ENCODE data around the gene FNBP1L.

FNBP1L gene

DNA sequence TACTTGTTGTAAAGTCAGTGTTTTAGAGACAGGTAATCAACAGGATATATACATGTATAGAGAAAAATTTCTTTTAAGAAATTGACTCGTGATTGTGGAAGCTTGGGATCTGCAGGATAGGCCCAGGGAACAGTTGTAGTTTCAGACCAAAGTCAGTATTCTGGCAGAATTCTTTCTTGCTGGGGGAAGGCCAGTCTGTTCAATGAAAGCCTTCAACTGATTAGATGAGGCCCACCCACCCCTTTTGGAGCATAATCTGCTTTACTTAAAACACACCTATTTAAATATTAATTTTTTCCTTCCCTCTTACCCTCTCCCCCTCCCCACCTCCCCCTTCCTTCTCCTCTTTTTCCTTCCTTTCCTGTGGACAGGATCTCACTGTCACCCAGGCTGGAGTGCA lies 48.0 kb downstream of the FNBP1L start:
- DNase-seq: no peak

DNA sequence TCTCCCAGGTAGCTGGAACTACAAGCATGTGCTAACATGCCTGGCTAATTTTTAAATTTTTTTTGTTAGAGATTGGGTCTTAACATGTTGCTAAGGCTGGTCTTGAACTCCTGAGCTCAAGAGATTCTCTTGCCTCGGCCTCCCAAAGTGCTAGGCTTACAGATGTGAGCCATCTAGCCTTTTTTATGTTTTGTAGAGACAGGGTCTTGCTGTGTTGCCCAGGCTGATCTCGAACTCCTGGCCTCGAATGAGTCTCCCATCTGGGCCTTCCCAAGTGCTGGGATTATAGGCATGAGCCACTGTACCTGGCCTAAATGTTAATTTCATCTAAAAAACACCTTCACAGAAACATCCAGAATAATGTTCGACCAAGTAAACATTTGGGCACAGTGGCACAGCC lies 48.6 kb downstream of the FNBP1L start:
- no peak for DNase-seq

DNA sequence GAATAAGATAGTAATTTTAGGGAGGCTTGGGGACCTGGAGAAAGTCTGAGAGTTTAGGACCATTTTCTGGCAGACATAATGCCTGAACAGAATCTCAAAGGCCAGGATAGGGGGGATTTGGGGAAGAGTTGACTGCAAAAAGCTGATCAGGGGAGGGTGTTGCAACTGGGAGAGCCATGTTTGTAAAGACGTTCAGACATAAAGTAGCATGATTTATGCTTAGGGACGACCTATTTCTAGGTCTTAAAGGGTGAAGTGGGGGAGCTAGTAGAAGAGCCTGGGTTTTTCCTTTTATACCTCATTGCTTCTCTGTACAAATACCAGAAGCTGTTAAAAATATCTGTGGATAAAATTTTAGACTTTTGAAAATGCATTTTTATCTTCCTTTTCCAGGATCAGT lies 51.2 kb downstream of the FNBP1L start:
- DNase-seq: no peak

DNA sequence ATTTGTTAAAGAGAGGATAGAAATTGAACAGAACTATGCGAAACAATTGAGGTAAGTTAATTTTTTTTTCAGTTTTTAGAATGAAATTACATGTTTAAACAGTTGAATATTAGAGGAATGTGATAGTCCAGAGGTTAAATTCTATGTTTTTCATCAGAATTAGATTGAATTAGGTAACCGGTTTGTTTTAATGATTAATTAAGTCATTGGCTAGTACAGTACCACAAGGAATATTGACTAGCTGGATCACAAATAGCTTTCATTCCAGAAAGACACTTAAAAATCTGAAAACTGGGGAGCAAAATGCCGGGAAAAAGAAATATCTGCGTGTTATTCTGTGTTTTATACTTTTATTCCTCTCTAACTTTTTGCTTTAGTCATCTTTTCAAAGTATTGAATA lies 51.6 kb downstream of the FNBP1L start:
- no peak for DNase-seq

DNA sequence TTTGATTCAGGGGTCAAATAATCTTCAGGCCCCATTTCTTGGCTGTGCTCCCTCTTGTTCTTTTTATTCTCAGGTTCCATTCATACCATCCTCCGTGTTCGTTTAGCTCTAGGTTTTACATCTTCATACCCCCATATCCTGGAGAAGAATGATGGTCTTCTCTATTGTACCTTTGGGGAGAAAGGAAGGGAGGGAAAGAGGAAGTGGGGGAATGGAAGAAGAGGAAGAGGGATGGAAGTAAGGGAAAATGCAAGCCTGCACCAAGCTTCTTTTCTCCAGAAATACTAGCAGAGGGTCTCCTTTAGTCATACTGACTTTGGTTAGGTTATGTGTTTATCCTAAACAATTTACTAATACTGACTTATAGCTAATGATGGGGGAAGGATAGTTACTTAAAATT lies 52.4 kb downstream of the FNBP1L start:
- DNase-seq: no peak

DNA sequence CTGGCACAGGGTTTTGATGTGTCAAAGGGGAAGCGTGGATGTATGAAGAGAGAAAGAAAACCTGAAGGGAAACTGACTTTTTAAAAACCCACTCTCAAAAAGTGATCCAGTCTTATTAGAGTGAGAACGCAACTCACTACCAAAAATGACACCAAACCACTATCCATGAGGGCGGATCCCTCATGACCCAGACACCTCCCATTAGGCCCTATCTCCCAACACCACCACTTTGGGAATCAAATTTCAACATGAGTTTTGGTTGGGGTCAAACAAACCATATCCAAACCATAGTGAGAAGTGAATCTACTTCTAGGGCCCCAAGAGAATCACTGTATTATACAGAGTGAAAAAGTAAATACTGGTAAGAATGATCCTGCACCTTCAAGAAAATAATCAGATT lies 53.5 kb downstream of the FNBP1L start:
- DNase-seq: no peak

DNA sequence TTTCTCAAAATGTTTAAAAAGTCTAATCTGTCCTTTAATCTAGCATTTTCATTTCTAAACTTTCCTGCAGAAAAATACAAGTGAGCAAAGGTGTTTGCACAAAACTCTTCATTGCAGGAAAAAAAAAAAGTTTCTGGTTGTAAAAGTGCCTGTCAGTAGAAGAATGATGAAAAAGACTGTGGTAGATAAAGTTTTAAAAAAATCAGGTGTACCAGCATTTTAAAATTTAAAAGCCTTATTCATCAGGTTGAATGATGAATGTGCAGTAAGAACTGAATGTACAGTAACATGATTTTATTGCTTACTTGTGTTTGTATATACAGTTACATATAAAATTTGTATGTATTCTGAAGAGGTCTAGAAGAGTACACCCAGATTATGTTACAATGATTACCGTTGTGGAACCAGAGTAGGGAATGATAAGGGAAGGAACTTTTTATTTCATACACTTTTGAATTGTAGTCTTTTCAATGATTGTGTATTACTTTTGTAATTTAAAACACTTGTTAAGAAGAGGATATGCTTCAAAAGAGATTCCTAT lies 54.0 kb downstream of the FNBP1L start:
- no peak for DNase-seq

DNA sequence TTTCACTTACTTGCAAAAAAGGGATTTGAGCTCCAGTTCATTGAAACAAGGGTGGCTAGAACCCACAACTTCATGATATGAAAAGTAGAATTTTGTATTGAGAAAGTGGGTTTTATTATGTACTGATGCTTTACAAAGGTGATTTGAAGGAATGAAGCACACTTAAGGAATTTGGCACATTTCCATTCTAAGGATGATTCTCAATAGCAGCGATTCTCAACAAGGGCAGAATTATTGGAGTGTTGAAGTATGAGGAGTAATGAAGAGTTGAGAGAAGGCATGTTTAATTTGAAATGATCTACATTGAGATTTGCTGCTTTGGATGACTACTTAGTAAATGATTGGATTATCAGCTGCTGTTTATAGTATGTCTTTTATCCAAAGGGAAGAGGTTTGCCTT lies 54.7 kb downstream of the FNBP1L start:
- DNase-seq: no peak

DNA sequence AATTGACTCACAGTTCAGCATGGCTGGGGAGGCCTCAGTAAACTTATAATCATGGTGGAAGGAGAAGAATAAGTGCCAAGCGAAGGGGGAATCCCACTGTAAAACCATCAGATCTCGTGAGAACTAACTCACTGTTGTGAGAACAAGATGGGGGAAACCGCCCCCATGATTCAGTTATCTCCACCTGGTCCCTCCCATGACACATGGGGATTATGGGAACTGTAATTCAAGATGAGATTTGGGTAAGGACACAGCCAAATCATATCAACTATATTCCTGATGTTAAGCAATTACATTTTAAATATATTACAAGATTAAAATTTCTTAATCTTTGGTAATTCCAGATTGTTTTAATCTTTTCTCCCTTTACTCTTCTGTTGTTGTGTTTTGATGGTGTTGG lies 55.2 kb downstream of the FNBP1L start:
- DNase-seq: no peak

DNA sequence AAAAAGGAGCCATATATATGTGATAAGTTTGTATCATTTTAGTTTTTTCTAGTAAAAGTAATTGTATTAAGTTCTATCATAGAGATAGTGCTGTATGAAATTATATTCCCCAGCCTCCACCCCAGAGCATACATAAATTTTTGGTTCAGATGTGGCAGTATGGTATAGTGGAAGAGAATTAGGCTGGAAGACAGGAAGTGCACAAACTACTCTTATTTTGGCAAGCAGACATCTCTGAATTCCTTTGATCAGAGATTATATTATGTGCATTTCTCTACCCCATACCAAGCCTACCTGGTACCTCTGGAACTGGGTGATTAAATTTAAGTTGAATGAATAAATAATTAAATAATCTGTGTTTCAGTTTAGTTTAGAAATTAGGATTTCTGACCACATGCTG lies 55.9 kb downstream of the FNBP1L start:
- DNase-seq: no peak

DNA sequence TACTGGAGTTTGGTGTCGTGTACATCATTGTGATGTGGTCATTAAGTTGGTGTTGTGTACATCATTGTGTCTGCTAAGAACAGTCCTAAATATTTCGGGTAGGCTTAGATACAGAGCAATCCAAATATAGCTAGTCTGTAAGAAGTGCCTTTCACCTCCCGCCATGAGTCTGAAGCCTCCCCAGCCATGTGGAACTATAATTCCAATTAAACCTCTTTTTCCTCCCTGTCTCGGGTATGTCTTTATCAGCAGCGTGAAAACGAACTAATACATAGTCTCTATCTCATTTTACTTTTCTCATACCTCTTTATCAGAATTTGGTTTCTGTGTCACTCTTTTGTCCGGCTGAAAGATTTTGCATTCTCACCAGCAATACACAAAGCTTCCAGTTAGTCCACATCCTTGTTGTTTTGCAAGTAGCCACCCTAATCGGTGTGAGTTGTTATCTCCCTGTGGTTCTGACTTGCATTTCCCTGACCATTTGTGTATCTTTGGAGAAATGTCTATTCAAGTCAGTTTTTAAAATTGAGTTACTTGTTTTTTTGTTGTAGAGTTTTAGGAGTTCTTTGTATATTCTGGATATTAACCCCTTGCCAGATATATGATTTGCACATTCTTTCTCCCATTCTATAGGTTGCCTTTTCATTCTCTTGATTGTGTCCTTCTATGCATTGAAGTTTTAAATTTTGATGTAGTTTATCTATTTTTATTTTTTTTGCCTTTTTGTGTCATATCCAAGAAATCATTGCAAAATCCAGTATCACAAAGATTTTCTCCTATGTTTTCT lies 56.5 kb downstream of the FNBP1L start:
- no peak for DNase-seq

DNA sequence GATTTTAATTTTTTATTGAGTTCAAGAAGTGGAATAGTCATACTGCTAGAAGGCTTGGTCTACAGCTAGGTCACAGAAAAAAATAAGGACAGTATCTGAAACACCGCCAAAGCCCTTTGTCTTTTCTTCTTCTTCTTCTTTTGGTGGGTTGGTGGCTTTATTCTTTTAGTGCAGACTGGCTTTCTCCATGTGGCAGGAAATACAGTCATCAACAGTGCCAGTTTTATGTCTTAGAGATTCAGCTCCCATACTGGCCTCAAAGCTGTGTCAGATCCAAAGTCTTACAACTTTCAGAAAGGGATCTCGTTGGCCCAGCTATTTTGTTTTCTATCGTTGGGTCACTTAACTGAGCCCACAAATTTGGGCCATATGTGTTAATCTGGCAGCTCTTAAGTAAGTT lies 58.2 kb downstream of the FNBP1L start:
- no peak for DNase-seq

DNA sequence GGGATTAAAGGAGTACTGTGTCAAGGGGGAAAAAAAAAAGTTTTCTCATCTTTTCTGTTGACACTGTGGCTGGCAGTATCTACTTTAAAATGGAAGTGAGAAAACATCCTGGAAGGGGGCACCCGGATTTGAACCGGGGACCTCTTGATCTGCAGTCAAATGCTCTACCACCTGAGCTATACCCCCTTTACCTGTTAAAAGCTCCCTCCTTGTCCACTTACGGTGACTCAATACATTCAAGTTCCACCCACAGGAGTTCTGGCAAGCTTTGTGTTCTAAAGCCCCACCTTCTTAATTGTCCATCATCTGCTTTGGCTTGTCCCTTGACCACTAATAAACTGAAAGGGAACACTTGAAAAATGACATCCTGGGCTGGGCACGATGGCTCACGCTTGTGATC lies 68.2 kb downstream of the FNBP1L start:
- no peak for DNase-seq

DNA sequence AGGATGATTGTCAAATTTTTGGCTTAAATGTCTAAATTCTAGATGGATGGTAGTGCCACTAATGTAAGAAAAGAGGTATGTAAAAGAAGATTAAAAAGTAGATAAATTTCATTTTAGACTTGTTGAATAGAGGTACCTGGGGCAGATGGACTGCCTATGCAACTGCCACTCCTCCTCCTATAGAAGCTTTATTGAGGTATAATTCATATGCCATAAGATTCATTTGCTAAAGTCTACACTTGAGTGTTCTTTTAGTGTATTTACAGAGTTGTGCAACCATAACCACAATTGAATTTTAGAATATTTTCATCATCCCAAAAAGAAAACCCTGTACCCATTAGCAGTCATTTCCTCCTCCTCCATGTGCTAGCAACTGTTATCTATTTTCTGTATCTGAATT lies 70.6 kb downstream of the FNBP1L start:
- no peak for DNase-seq

DNA sequence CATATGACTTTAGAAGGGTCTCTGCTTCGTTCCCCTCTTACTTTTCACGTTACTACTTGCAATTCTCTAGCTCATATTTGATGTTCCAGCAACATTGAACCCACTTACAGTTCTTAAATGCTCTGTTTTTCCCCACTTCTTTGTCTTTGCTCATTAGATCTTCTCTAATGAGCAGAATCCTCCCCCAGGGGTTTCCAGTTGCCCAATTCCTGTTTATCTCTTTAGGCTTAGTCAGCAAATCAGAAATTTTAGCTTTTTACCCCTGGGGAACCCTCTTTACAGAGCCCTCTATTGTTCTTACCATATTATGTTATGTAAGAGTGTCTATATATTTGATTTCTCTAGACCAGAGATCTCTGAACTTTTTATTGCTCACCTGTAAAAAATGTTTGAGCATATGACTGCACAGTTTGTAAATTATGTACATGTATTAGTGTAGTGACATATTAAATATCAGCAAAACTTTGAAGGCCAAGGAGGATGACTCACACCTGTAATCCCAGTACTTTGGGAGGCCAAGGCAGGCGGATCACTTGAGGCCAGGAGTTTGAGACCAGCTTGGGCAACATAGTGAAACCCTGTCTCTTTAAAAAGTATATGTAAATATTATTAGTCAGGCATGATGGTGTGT lies 71.4 kb downstream of the FNBP1L start:
- DNase-seq: no peak

DNA sequence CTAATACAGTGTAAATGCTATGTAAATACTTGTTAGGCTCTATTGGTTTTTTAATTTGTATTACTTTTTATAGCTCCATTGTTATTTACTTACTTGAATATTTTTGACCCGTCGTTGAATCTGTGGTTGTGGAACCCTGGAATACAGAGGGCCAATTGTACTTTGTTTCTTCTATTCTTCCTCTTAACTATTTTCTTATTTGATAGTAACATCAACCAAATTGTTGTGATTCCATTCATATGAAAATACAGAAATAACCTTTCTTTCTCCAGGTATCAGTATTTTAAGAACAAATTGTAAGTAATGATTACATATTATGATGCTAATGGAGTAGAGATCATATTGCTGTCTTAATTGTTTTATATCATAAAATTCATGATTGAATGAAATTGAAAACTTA lies 73.7 kb downstream of the FNBP1L start:
- no peak for DNase-seq

DNA sequence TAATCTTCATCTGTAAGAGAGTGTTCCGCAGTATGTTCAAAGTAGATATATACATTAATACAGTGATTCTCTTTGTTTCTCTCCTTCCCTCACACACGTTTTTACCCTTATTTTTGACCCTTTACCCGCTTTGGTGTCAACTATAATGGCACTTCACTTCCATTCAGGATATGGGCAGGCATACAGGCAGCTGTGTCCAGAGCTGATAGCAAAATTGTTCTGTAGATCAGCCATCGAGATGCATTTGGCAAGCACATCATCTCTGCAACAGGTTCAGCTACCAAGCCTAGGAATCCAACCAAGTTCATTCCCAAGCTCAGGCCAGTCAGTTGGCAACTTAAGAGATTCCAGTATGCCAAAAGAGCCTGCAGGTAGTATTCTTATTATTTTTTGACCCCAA lies 74.8 kb downstream of the FNBP1L start:
- no peak for DNase-seq

DNA sequence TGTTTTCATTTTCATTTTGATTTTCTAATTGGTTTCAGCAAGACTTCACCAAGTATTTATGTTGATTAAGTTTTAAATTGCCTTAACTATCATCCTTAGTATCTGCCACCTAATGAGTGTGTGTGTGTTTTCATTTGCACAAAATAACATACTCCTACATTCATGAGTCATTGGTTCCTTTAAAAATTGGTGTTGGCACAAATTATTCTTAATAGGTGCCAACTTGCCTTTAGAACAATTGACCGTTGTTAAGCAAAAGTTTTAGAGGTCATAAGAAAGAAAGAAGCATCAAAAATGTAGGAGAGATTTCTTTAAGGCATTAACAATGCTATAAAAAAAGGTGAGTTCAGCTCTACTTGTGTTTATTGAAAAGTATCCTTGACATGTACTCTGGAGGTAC lies 77.5 kb downstream of the FNBP1L start:
- DNase-seq: no peak

DNA sequence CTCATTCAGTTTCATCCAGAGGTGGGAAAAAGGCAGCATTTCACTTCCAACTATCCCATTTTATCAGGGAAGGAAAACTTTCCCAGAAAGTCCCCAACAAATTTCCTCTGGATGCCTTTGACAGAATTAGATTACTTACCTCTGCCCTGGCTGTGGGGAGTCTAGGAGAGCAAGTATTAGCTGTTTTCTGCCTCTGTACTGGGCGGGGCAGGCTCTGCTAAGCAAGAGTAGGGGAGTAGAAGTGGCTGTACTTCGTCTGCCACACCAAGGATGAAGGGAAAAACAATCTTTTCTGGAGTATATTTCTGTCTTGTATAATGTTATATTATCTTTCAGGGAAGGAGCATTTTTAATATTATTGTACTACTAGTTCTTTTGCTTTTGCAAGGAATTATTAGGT lies 78.5 kb downstream of the FNBP1L start:
- no peak for DNase-seq

DNA sequence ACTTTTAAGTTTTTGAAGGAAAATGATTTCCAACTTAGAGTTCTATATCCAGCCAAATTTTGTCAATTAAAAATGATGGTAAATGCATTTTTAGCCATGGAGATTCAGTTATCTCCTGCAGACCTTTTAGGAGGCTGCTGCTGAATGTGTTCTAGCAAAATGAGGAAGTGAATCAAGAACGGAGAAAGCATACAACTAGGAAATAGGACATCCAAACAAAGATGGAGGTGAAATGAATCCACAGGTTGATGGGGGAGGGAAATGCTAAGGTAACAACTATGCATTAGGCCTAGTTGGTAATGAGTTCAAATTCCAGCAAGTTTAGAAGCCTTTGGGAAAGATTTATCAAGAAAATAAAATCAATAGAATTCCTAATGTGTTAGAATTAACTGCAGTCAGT lies 80.5 kb downstream of the FNBP1L start:
- DNase-seq: no peak

DNA sequence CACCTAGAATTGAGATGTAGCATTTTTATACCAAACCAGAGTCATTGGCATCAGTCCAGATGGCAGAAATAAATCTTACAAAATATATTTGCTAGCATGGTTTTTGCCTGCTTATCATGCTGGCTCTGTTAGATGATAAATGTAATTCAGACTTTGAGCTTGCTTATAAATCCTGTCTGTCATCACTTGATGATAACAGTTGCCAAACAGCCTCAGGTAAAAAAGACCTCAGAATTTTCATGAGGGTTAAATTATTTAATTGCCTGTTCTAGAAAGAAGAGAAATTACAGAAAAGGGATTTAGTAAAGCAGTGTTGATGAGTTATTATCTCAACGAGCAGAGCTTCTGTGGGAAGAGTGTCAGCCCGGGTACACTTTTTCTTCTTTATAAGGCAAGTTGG lies 83.3 kb downstream of the FNBP1L start:
- no peak for DNase-seq

DNA sequence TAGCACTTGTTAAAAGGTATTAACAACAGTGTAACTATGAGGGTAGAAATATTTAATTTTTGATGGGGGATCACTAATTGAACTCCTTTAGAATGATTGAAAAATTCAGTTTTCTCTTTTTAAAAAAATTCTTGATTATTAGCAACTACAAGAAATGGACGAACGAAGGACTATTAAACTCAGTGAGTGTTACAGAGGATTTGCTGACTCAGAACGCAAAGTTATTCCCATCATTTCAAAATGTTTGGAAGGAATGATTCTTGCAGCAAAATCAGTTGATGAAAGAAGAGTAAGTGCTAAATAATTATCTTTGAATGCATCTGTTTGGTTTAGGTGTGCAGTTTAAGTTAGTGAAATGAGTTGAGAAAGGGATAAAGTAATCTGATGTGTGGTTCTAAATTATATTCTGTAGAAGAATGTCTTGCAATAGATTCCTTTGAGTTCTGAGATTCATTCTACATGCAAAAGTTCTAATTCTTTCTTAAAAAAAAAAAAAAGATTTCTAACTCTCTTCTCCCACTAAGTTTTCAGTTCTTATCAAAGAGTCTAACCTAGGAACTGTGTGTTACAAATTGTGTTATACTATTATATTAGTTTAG lies 85.0 kb downstream of the FNBP1L start:
- DNase-seq: no peak

DNA sequence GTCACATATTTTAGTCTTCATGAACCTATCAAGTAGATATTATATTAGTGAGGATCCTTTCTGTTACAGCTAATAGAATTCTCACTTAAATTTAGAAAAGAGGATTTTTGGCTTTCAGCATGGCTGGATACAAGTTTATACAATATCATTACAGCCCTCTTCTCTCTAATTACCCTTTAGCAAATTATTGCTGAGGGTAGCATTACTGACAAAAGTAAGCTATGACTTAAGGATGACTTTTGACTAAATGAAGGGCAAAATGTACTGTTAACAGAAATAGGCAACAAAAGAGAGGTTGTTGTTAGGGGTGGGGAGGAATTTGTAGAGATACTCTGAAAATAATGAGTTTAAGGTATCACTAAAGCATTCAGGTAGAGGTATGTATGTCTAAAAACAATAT lies 85.8 kb downstream of the FNBP1L start:
- no peak for DNase-seq

DNA sequence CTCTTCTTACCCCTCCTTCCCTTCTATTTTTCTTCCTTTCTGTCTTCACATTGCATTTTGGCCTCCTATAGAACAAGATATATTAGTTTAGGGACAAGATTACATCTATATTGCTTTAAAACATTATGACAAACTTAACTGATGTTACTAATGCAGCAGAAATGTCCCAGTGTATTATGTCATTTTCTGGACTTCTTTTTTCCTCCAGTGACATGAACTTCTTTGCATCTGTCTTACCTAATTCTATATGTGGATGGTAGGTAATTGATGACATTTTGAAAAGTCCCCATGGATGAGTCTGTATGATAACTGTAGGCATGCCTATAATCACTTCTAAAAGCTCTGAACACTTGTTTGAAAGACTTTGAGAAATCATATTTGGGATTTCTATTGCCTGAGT lies 89.5 kb downstream of the FNBP1L start:
- DNase-seq: no peak
